ENCODE measurements around the gene ADAM12. TPM values are rescaled to one million over a fixed set of nuclear protein-coding genes. Genes with fewer than 3 reads are reported as not detected.

ADAM12 gene
- total RNA-seq, 4 donors from 2014 or later, result under 0.01 to 60.8 (median 0.64) TPM; not detected in 1

GRCh38 chr10:126075009-126075408, 313.3 kb downstream of the ADAM12 start:
- no peak overlapping the region for H3K4me3 ChIP-seq
- H3K4me1 ChIP-seq, result no peaks in the 10 kb centered on the region
- no peaks in the 10 kb centered on the region for H3K9me3 ChIP-seq
- H3K27me3 ChIP-seq, result no peaks in the 10 kb centered on the region
- no peak for TF ChIP-seq POLR2A (IDR thresholded peaks at IDR 0.05)
- TF ChIP-seq, protein P1, sequence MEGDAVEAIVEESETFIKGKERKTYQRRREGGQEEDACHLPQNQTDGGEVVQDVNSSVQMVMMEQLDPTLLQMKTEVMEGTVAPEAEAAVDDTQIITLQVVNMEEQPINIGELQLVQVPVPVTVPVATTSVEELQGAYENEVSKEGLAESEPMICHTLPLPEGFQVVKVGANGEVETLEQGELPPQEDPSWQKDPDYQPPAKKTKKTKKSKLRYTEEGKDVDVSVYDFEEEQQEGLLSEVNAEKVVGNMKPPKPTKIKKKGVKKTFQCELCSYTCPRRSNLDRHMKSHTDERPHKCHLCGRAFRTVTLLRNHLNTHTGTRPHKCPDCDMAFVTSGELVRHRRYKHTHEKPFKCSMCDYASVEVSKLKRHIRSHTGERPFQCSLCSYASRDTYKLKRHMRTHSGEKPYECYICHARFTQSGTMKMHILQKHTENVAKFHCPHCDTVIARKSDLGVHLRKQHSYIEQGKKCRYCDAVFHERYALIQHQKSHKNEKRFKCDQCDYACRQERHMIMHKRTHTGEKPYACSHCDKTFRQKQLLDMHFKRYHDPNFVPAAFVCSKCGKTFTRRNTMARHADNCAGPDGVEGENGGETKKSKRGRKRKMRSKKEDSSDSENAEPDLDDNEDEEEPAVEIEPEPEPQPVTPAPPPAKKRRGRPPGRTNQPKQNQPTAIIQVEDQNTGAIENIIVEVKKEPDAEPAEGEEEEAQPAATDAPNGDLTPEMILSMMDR (IDR thresholded peaks at IDR 0.05), result no peak
- intact Hi-C loops (cut with DNase I; ENCODE audit: low total_unique reads), result no loop called here
- no peak for DNase-seq
- no peak overlapping the region for H3K27ac ChIP-seq
- no peaks in the 10 kb centered on the region for H3K36me3 ChIP-seq

DNA sequence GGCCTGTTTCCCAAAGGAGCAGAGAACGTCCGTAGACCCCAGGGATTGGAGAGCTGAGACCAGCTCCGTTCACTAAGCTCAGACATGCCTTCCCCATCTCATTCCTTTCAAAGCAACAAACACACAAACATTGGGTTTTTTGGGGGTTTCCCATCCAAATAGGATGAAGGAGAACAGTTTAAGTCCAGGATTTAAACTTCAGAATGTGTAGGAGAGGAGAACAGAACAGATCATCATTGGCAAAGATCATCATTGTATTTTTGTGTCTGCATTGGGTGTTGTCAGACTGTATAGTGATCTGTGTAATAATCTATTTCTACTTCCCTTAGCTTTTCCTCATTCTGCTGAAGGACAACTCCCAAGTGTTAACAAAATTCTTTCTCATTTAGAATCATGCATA, 314.0 kb downstream of the ADAM12 start:
- H3K9me3 ChIP-seq, result no peaks in the 10 kb centered on the region
- TF ChIP-seq, protein P1 (IDR thresholded peaks at IDR 0.05), result no peak
- TF ChIP-seq POLR2A (IDR thresholded peaks at IDR 0.05), result no peak

DNA sequence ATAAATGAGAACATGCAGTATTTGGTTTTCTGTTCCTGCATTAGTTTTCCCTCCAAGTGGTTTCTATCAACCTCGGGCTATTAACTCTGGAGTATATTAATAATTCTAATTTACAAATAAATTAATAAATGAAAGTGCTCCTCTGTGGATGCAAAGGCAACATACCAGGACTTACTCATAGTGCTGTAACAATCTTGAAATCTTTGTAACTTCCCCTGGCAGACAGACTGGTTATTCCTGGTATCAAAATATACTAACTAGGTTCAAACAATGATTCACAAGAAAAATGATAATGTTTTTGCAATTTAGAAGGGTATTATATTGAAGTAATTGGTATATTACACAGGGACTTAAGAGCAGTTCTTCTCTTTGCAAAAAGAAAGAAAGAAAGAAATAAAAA, 314.7 kb downstream of the ADAM12 start:
- no peak overlapping the region for H3K27ac ChIP-seq
- no peak for DNase-seq
- TF ChIP-seq POLR2A (IDR thresholded peaks at IDR 0.05), result no peak
- TF ChIP-seq, protein P1 (IDR thresholded peaks at IDR 0.05), result no peak
- intact Hi-C loops (cut with DNase I; ENCODE audit: low total_unique reads), result no loop called here
- no peaks in the 10 kb centered on the region for H3K36me3 ChIP-seq
- no peak overlapping the region for H3K4me3 ChIP-seq
- H3K9me3 ChIP-seq, result no peaks in the 10 kb centered on the region
- no peaks in the 10 kb centered on the region for H3K4me1 ChIP-seq
- no peaks in the 10 kb centered on the region for H3K27me3 ChIP-seq

More for the DNA sequence above, 314.0 kb downstream of the ADAM12 start:
- H3K36me3 ChIP-seq, result no peaks in the 10 kb centered on the region
- no peaks in the 10 kb centered on the region for H3K27me3 ChIP-seq
- no peak overlapping the region for H3K27ac ChIP-seq
- no peaks in the 10 kb centered on the region for H3K4me1 ChIP-seq
- intact Hi-C loops (cut with DNase I; ENCODE audit: low total_unique reads), result no loop called here
- H3K4me3 ChIP-seq, result no peak overlapping the region
- DNase-seq, result no peak

- DNase-seq, result no peak
- intact Hi-C loops (cut with DNase I; ENCODE audit: low total_unique reads), result no loop called here
- Histone ChIP-seq H3K9me3 (no peaks in the 10 kb centered on the region), H3K36me3 (no peaks in the 10 kb centered on the region), H3K4me3 (no peak overlapping the region), H3K27me3 (no peaks in the 10 kb centered on the region), H3K4me1 (no peaks in the 10 kb centered on the region), H3K27ac (no peak overlapping the region)
- TF ChIP-seq, protein P1 (IDR thresholded peaks at IDR 0.05), result no peak
These were observed 315.7 kb downstream of the ADAM12 start for GRCh38 chr10:126072622-126073021.

DNA sequence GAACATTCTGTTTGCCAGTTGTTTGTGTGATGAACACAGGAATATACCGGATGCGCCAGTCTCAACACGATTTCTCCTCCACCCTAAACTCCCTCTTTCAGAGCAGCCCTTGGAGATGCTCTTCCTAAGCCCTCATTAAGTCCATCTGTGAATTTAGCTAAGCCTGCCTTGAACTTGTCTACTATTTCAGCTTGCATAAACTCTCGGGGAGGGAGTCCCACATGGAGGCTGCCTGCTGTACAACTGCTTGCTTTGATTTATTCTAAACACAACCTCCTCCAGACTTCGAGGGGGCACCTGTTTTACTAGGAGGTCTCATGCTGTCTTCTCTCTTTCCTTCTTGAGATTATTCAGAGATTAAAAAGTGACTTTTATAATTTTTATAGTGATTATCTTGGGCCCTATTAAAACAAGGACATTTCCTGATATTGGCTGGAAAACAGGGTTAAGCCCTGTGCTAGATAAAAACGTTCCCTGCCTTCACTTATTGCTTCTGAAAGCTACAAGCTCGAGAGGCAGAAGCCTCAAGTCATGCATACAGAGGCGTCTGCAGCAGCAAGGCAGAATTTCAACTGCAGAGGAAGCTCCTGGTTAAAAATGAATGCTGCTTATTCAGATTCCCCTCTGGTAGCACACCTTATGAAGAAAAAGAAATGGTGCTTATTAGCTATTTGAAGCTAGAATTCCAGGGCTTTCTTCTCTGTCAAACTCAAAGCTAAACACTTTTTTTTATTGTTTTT, 317.6 kb downstream of the ADAM12 start:
- Histone ChIP-seq H3K4me1 (no peaks in the 10 kb centered on the region), H3K36me3 (no peaks in the 10 kb centered on the region), H3K9me3 (no peaks in the 10 kb centered on the region), H3K4me3 (no peak overlapping the region), H3K27me3 (no peaks in the 10 kb centered on the region), H3K27ac (no peak overlapping the region)
- intact Hi-C loops (cut with DNase I; ENCODE audit: low total_unique reads), result no loop called here
- DNase-seq, result no peak
- TF ChIP-seq, protein P1 (IDR thresholded peaks at IDR 0.05), result no peak
- TF ChIP-seq POLR2A (IDR thresholded peaks at IDR 0.05), result no peak

Data from uterus (tissue), 4 donors.